Osteoblast (primary cell): ENCODE data around the gene SND1. TPM values are rescaled to one million over a fixed set of nuclear protein-coding genes. Genes with fewer than 3 reads are reported as not detected.
"Not testable (repeated sequence)": the region's sequence is repeated elsewhere in the genome, so short reads cannot be mapped to it uniquely, and the experiment has no call there.

ENCODE experiments used
- DNase-seq: peaks from one replicate; pipeline ENCODE4 v3.0.0; 2011; ENCODE audit warnings: low spot score, mixed read lengths; ENCODE audit not compliant: insufficient read length; ENCODE audit errors: missing footprints
- H2AFZ ChIP-seq: 2 replicates; pipeline ENCODE4 v1.6.0; 2011; ENCODE audit warnings: mild to moderate bottlenecking, low read length
- H3K27ac ChIP-seq: 2 replicates; pipeline ENCODE4 v1.5.1; 2011; ENCODE audit warnings: mild to moderate bottlenecking, low read depth, low read length, moderate library complexity
- H3K27me3 ChIP-seq: 2 replicates; pipeline ENCODE4 v1.6.0; 2012; ENCODE audit warnings: mild to moderate bottlenecking, control low read depth, inconsistent platforms, low read length, moderate library complexity; ENCODE audit not compliant: insufficient read depth
- H3K36me3 ChIP-seq: 2 replicates; pipeline ENCODE4 v1.5.1; 2011; ENCODE audit warnings: mild to moderate bottlenecking, low read length, control low read depth, moderate library complexity; ENCODE audit not compliant: insufficient read depth
- H3K4me1 ChIP-seq: 2 replicates; pipeline ENCODE4 v1.5.1; 2011; ENCODE audit warnings: mild to moderate bottlenecking, low read length, control low read depth, moderate library complexity; ENCODE audit not compliant: insufficient read depth
- H3K4me2 ChIP-seq: 2 replicates; pipeline ENCODE4 v1.6.0; 2011; ENCODE audit warnings: mild to moderate bottlenecking, low read length; ENCODE audit not compliant: insufficient read depth
- H3K4me3 ChIP-seq: fragments of 200-600 bp; sonication (generic); 3 replicates; pipeline ENCODE4 v1.5.1; 2012; ENCODE audit warnings: mild to moderate bottlenecking, low read length, inconsistent platforms; ENCODE audit not compliant: insufficient read depth
- H3K79me2 ChIP-seq: 2 replicates; pipeline ENCODE4 v1.6.0; 2012; ENCODE audit warnings: mild to moderate bottlenecking, low read length, control low read depth, inconsistent platforms; ENCODE audit not compliant: insufficient read depth
- H3K9me3 ChIP-seq: 2 replicates; pipeline ENCODE4 v1.5.1; 2011; ENCODE audit warnings: low read depth, low read length, control low read depth
- H4K20me1 ChIP-seq: 2 replicates; pipeline ENCODE4 v1.6.0; 2012; ENCODE audit warnings: mild to moderate bottlenecking, low read length, control low read depth; ENCODE audit not compliant: insufficient read depth
- CTCF ChIP-seq: IDR thresholded peaks from 2 replicates; pipeline ENCODE4 v1.5.1; 2011; ENCODE audit warnings: mild to moderate bottlenecking, low read depth, low read length, moderate library complexity; ENCODE audit errors: extremely low read depth
- total RNA-seq: library from RNA; depleted of rRNA; stranded (reverse); fragments of >200 nt; gene quantifications from 2 replicates; pipeline ENCODE4 v1.2.3, GENCODE V29; 2012

The SND1 gene
- total RNA-seq, 1 donor: 257 TPM

GRCh38 chr7:127959770-127960169, 307.8 kb downstream of the SND1 start:
- Histone ChIP-seq H3K27ac (no peak overlapping the region), H4K20me1 (peaks cover 24% of the 10 kb centered on the region), H2AFZ (no peak overlapping the region), H3K27me3 (no peaks in the 10 kb centered on the region), H3K79me2 (peaks cover 32% of the 10 kb centered on the region), H3K4me3 (no peak overlapping the region), H3K4me1 (no peaks in the 10 kb centered on the region), H3K9me3 (no peaks in the 10 kb centered on the region), H3K4me2 (no peak overlapping the region), H3K36me3 (peaks cover 20% of the 10 kb centered on the region)
- no peak for TF ChIP-seq CTCF
- no peak for DNase-seq

GRCh38 chr7:127961786-127962453, 309.9 kb downstream of the SND1 start:
- no peaks in the 10 kb centered on the region for H3K27me3 ChIP-seq
- no peak for DNase-seq
- H3K4me2 ChIP-seq: no peak overlapping the region
- no peaks in the 10 kb centered on the region for H3K4me1 ChIP-seq
- H3K27ac ChIP-seq: no peak overlapping the region
- peaks cover 12% of the 10 kb centered on the region for H3K36me3 ChIP-seq
- peaks cover 19% of the 10 kb centered on the region for H4K20me1 ChIP-seq
- TF ChIP-seq CTCF: no peak
- H3K4me3 ChIP-seq: no peak overlapping the region
- no peaks in the 10 kb centered on the region for H3K9me3 ChIP-seq
- H2AFZ ChIP-seq: no peak overlapping the region
- H3K79me2 ChIP-seq: peaks cover 25% of the 10 kb centered on the region

GRCh38 chr7:127962589-127963361, 310.8 kb downstream of the SND1 start:
- H3K4me3 ChIP-seq: no peak overlapping the region
- no peak for TF ChIP-seq CTCF
- H3K4me2 ChIP-seq: no peak overlapping the region
- H3K27me3 ChIP-seq: no peaks in the 10 kb centered on the region
- H3K9me3 ChIP-seq: no peaks in the 10 kb centered on the region
- H3K27ac ChIP-seq: no peak overlapping the region
- H3K36me3 ChIP-seq: peaks cover 12% of the 10 kb centered on the region
- H3K79me2 ChIP-seq: peaks cover 28% of the 10 kb centered on the region
- no peak for DNase-seq
- H3K4me1 ChIP-seq: no peaks in the 10 kb centered on the region
- H4K20me1 ChIP-seq: peaks cover 19% of the 10 kb centered on the region
- H2AFZ ChIP-seq: no peak overlapping the region

GRCh38 chr7:127963850-127964249, 311.9 kb downstream of the SND1 start:
- H3K36me3 ChIP-seq, H3K4me2 ChIP-seq, H2AFZ ChIP-seq, H3K27me3 ChIP-seq, DNase-seq, H3K27ac ChIP-seq, H3K4me1 ChIP-seq, H3K9me3 ChIP-seq, H3K4me3 ChIP-seq: not testable (repeated sequence)
- Histone ChIP-seq H3K79me2 (peaks cover 29% of the 10 kb centered on the region), H4K20me1 (peaks cover 22% of the 10 kb centered on the region)
